Transverse colon (tissue), 3 donors: ENCODE results near the gene GPR39.

Source experiments
- CTCF ChIP-seq, 5 experiments: fragments of 200-600 bp in 3 of 5; fragments of 450-650 bp in 2 of 5; sonication (generic) in 3 of 5; IDR thresholded peaks; 1 replicate in 2 of 5; 2 replicates in 3 of 5; pipeline ENCODE4 v1.5.1; 2016 to 2017; ENCODE audit warnings: antibody characterized with exemption in 5 of 5, inconsistent platforms in 3 of 5, mild to moderate bottlenecking in 2 of 5, moderate library complexity in 1 of 5
- POLR2A ChIP-seq: fragments of 450-650 bp; IDR thresholded peaks from one replicate; pipeline ENCODE4 v1.6.1; 2016; ENCODE audit warnings: antibody characterized with exemption, mild to moderate bottlenecking, moderate library complexity

GRCh38 chr2:132441051-132441450 lies 24.4 kb downstream of the GPR39 start:
- TF ChIP-seq CTCF (IDR thresholded peaks at IDR 0.05) (no peak), POLR2A (no peak)
